Superior temporal gyrus (tissue), 1 donor: ENCODE results near the gene PLSCR4.
"Not testable (repeated sequence)": the region's sequence is repeated elsewhere in the genome, so short reads cannot be mapped to it uniquely, and the experiment has no call there.

Experiments
- DNase-seq: peaks from one replicate; pipeline ENCODE4 v3.0.0-alpha.2; 2016; ENCODE audit errors: extremely low spot score

Gene PLSCR4

DNA sequence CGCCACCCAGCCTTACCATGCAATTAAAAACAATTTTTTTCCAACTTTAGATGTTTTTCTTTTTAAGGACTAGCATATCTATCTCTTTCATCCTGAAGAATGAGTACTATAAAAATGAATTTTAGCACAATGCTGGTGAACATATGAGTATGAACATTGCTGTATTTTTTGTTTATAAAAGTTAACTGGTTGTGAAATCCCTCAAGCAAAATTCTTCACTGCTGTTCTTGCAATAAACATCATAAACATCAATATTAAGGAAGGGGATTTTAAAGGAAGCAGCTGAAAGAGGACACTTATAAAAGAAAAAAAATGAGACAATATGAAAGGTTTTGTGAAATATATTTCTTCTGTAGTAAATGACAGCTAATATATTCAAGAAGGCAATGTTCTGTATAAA is 3.0 kb downstream of the PLSCR4 start:
- DNase-seq = no peak

DNA sequence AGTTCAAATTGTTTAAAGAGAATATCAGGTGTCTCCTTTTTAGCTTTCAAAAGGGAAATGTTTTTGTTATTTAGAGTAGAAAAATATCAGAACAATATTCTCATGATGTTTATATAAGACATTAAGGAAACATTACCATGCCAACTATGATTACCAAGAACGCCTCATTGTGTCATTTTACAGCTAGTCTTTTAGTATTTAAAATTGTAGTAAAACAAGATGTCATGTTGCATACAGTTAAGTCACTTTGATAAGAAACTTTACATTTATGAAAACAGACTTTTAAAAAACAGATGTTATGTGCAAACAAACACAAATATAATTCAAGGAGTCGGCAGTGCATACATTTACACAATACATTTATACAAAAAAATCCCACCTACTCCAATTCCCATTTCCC is 4.4 kb downstream of the PLSCR4 start:
- no peak for DNase-seq

DNA sequence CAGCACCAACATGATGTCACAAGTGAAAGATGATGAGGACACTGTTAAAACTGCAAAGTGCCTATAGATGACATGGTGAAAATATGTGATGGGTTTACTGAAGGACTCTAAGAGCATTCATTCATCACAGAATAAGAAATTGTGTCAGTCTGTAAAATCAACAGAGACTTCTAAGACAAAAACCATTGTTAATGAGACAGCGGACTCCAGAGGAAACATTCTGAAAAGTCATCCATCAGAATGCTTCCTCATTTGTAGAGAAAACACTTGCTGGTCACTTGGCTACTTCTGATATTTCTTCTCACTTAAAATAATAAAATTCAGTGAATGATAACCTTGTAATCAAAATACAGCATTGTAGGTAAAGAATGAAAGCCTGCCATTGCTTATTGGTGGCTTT is 7.3 kb downstream of the PLSCR4 start:
- DNase-seq = no peak

DNA sequence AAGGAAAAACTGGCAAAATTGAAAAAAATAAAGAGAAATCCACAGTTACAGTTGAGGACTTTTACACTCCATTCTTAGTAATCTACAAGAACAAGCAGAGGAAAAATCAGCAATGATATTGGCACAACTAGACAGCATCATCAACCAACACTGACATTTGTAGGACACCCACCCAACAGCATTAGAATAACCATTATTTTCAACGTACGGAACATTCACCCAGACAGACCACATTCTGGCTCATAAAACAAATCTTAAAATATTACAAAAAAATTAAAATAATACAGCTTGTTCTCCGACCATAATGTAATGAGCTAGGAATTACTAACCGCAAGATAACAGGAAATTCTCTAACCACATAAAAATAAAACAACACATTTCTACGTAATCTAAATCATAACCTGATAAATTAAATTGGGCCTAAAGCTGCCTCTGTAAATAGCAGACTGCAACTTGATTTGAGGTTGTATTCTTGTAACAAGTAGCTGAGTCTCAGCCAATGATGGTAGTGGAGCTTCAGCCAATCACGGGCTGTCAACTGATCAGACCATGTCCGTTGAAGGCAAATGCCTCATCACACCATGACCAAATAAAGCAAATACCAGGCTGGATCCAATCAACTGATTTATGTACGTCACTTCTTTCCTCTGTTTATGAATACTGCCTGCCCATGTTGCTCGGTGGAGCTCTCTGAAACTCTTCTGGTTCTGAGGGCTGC is 9.2 kb downstream of the PLSCR4 start:
- DNase-seq = no peak

DNA sequence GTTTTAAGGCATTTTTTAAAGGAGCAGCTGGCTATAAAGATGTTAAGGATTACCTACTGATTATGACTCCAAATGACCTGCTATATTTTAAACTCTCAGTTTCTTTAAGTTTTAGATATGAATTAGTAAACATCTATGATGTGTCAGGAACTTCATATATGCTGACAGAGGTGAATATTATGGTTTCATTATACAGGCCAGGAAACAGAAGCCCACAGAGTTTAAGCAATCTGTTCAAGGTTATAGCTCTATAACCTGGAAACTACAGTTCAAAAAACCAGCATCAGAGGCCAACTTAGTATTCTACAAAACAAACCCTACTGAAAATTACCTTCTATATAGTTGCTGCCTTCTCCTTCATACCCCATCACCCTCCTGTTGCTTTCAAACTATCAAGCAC is 17.4 kb downstream of the PLSCR4 start:
- DNase-seq = no peak

DNA sequence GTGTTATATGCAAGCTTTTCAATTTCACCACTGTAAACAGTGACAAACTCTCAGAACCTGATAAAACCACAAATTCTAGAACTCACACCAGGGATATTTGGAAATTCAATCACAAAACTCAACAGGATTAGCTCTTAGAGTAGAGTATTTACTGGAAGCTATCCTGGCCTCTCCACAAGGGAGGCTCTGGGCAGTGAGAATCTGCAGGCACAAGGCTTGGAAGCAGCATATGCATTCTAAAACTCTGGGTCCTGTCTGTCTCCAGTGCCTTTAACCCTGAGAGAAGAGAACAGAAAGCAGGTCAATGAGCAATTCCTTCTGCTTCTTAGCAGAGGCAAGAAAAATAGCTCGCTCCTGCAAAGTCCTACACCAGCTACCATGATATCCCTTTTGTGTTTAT is 23.4 kb downstream of the PLSCR4 start:
- DNase-seq = no peak

DNA sequence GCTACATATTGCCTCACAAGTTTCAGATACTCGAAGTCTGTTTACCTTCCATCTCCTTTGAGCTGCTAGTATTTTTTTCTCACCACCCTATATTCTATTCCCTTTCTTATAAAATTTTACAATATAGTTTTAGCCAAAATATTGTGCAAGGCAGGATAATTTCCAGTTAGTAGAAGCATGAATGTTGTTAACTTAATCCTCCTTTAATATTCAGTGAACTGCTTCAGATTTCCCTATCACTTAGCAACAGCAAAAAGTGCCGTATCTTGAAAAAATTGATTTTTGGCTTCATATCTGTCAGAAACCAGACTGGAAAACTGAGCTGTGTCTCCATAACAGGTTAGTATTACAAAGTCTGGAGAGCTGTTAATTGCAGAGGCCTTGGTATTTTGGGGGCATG is 24.0 kb downstream of the PLSCR4 start:
- DNase-seq = no peak

DNA sequence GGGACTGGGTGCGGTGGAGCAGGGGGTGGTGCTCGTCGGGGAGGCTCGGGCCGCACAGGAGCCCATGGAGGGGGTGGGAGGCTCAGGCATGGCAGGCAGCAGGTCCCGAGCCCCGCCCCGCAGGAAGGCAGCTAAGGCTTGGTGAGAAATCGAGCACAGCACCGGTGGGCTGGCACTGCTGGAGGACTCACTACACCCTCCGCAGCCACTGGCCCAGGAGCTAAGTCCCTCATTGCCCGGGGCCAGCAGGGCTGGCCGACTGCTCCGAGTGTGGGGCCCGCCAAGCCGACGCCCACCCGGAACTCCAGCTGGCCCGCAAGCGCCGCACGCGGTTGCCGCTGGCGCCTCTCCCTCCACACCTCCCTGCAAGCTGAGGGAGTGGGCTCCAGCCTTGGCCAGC is 25.4 kb downstream of the PLSCR4 start:
- not testable (repeated sequence) for DNase-seq

DNA sequence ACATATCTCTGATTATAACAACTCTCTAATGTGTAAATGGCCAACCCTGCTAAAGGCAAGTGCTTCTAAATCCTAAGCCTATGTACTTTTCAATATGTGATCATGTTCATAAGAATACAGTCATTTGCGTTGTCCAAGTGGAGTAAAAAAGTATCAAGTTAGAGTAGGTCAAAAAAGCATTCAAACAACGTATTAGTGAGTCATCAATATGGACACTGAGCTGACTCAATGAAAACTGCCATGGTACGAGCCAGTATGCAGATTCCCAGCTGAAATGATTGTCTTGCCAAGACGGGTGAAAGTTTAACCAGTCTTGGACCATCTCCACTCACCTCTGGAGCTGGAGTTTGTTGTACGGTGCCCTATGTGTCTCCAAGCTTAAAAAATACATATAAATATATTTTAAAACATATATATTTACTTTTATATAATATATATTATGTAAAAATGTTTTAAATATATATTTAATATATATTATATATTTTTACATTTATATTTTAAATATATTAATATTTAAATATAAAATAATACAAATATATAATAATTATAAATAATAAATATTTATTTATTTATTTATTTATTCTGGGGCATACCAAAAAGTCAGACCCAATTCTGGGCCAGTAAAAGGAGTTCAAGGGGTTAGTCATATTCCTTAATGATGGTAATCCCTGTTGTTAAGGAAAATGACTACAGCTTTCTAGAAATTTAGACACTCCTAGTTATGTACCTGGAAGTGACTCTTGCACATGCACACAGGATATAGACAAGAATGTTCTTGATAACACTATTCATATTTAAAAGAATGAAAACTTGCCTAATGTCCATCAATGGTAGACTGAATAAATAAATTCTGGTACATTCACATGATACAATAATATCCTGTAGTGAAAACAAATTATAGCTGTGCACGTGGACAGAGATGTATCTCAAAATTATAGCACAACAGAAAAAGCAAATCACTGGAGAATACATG is 27.2 kb downstream of the PLSCR4 start:
- DNase-seq = no peak

DNA sequence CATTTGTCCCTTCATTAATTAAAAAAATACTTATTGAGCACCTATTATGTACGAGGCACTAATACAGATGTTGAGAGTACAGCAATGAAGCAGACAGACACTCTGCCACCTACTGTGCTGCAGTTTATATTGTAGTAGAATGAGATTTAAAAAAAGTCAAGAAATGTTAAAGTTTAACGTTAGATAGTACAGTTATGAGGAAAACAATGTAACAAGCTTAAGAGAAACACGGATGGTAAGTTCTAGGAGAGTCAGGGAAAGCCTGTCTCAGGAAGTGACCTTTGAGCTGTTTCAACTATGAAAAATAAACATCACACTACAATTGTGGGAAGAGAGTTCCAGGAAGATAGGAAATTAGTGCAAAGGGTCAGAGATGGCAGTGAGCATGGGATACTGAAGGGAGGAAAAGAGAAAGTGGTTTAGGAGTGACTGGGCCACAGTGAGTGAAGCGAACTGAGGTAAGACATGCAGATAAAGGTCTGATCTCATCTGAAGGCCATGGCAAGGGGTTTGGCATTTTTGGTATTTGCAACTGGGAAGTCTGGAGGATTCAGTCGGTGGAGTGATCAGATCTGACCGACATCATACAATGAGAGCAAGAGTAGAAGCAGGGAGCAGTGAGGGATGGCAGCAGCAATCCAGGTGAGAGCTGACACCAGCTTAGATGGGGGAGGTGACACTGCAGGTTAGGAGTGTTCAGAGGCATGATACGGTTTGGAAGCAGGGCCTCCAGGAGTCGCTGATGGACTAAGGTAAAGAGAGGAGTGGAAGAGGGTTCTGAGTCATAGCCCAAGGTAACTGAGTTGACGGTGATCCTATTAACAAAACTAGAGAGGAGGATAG is 28.5 kb downstream of the PLSCR4 start:
- DNase-seq = no peak

DNA sequence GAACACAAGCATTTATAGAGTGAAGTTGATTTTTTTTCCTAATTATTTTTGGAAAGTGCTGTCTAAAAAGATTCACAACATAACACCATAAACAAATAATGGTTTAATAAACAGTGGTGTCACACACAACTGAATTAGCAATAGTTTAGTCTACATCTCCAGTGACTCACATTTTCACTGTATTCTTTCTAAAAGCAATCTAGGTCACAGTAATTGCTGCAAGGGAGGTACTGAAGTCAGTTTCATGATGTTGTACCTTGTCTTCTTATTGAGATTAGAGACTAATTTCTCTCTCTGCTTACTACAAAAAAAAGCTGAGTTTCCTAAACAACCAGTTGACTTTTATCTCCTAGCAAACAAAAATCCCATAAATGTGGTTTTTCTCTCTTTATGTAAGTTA is 29.6 kb downstream of the PLSCR4 start:
- no peak for DNase-seq

DNA sequence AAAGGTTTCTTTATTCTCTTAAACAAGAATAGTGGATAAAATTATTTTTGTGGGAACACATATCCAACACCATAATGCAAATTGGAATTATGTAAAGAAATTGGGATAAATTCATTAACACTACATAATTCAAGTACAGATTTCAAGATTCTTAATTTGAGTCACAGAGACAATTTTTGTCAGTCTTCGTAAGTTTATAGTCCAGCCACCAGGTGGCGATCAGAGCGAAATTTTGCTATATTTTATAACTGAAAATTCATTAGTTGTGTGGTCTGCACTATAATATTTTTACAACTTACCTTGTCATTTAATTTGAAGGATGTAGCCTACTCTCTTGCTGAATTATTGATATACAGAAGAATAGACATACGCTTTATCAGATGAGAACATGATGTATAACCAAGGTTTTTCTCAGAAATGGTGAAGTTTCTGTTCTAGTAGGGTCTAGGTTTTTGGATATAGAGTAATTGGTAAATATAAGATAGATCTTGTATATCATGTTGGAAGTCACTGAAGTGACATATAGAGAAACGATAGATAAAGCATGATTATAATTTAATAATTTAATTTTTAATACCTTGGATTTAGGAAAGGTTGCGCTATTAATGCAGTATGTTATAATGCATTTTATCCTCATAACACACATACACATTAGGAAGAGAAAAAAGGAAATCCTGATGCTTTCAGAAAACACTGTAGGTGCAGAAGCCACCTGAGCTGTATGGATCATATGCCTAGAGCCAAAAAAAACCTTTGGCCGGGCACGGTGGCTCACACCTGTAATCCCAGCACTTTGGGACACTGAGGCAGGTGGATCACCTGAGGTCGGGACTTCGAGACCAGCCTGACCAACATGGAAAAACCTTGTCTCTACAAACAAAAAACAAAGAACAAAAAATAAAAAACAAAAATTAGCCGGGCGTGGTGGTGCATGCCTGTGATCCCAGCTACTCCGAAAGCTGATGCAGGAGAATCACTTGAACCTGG is 31.7 kb downstream of the PLSCR4 start:
- DNase-seq = peak; percentile 80

DNA sequence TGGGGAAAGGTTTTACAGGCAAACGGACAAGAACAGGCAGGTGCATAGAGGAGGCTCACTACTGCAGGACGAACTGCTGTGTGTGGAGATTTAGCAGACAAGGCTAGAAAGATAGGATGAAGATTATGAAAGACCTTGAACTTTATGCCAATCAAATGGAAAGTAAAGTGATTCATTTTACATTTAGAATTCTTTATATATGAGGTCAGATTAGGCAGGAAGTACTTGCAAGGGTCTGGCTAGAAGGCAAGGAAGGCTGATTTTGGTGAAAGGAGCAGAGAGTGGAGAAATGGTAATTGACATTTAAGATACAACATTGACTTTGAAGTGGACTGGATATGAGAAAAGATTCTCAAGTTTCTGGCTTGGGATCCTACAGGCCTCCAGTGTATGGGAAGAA is 33.6 kb downstream of the PLSCR4 start:
- no peak for DNase-seq

DNA sequence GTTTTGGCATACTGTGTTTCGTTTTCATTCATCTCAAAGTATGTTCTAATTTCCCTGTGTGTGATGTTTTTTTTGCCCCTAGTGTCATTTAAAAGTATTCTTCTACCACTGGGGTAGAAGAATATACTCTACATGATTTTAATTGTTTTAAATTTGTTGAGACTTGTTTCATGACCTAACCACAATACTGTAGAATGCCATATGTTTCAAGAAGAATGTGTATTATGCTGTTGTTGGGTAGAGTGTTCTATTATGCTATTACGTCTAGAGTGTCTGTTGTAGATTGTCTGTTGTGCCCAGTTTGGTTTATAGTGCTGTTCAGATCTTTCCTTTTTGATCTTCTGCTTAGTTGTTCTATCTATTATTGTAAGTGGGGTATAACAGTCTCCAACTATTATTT is 36.4 kb downstream of the PLSCR4 start:
- no peak for DNase-seq

DNA sequence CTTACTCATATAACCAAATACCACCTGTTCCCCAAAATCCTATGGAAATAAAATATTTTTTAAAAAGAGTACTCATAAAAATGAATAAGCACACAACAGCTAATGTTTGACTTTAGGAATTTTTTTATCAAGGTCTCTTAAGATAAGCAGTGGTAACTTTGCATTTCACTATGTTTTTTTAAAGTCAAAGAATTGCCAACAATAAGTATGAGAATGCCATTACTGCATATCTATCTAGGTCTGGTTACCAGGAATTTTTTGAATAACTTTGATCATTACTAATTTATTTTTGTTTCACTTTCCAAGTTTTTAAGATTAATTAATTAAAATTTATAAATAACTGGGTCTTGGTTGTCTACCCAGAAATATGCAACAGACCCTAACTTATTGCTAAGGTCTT is 41.5 kb downstream of the PLSCR4 start:
- DNase-seq = no peak

DNA sequence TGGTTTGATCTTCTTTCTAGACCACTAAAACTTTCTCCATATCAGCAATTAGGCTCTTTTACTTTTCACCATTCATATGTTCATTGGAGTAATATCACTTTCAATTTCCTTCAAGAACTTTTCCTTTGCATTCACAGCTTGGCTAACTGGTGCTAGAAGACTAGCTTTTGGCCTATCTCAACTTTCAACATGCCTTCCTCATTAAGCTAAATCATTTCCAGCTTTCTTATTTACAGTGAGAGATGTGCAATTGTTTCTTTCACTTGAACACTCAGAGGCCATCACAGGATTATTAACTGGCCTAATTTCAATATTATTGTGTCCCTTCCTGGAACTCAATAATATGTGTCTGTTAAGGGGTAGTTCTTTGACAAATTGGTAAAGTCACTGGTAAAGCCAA is 47.1 kb downstream of the PLSCR4 start:
- no peak for DNase-seq

DNA sequence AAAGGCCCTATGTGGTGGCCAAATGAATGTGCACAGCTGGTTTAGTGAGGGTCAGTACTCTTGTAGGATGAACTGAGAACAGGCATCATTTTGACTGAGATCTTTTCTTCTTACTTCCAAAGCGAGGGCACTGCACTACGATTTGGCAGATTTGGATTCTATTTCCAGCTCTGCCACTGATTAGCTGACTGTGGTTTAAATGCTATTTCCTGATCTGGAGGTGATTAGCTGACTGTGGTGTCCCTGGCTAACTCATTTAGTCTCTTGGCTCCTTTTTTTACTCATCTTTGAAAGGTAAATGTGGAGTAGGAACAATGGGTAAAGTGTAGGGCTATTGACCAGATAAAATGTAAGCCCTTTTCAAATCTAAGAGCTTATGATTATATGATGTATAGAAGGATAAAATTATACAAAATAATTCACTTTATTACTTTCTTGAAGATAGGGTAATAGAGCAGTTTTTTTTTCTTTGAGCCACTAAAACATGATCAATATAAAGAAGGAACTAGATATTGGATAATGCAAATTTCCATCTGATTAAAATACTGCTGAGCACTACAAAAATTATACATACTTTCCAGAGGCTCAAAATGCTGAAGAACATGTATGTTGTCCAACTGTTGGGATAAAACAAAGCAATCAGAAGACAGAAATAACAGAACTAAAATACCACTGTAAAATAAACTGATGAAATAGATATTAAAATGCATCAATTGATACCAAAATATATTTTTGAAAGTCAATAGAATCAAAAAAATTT is 50.3 kb downstream of the PLSCR4 start:
- no peak for DNase-seq

DNA sequence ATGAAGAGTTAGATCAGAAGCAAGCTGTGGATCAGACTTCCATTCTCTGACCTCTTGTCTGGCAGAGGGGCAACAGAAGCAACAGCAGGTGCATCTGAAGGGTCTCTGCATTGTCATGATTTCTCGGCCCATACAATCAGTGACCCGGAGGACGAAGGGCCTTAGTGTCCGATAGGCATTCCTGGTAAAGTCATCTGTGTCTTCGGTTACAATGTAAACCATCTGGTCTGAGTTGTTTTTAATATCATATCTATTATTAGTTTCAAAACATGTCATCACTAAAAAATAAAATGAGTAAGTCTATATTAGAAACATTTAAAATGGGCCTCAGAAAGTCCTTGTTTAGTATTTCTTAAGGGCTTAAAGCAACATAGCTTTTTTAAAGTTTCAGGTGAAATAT is 51.1 kb downstream of the PLSCR4 start:
- DNase-seq = no peak

DNA sequence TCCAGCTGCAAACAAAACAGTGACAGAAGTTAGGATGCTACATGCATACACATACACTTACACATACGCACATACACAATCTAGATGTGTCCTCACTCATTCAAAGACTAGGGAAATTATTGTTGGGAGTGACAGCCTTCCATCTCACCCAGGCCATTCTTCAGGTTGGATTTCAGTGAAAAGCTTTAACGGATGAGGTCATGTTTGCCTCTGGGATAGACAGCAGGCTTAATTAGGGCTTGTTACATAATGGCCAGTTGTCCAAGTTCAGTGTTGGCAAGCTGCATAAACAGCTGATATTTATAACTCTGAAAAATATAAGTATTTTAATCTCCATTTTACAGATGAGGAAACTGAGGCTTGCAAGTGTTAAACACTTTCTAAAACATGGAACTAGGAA is 54.1 kb downstream of the PLSCR4 start:
- DNase-seq = no peak

DNA sequence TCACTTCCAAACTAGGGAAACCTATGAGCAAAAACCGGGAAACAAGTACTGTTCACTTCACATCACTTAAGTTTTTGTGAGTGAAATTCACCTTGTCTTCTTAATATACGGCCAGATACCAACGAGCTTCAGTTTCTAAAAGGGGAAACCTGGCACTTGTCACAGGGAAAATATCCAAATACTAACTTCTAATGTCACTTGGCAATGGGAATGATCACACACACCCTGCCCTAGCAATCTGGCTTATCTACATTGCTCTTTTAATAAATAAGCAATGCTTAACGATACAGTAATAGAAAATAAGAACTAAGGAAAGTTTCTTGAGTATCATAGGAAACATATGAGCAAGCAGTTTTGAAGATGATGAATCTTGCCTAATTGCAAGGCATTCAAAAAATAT is 55.3 kb downstream of the PLSCR4 start:
- DNase-seq = no peak
